Activated CD4-positive, CD25-positive, alpha-beta regulatory T cell treated with anti-CD3 and anti-CD28 coated beads, Interleukin-2, amount 50 U/mL, for 24 hours (primary cell): ENCODE measurements around the gene ZNF181.
A peak's percentile ranks its signal among the peaks of the same experiment; 100 is the strongest.

ENCODE experiments used
- ATAC-seq, 2 donors: fragments of 150-1000 bp; cut with Tn5 transposase; one replicate each; pipeline ENCODE4 v1.10.0; 2021; ENCODE audit warnings: mild to moderate bottlenecking in 1 of 2, moderate library complexity in 1 of 2

The ZNF181 gene

GRCh38 chr19:34759218-34759917 is 25.3 kb downstream of the ZNF181 start:
- ATAC-seq = no peak

- no peak for ATAC-seq
These were observed 32.3 kb downstream of the ZNF181 start for GRCh38 chr19:34766386-34766785.

- ATAC-seq = no peak
These were observed 33.9 kb downstream of the ZNF181 start for GRCh38 chr19:34767951-34768350.

- ATAC-seq = peak; percentile 99
These were observed 38.9 kb downstream of the ZNF181 start, which contains the start of gene ZNF599 for GRCh38 chr19:34772697-34773554. Gene ZNF599, minus strand, starts transcription at chr19:34773215. Its CDS starts 374 bp downstream, at chr19:34772841.

GRCh38 chr19:34773555-34773864 is 39.5 kb downstream of the ZNF181 start:
- no peak for ATAC-seq

- no peak for ATAC-seq
These were observed 40.8 kb downstream of the ZNF181 start for GRCh38 chr19:34774857-34775256.

GRCh38 chr19:34778342-34778741 is 44.3 kb downstream of the ZNF181 start:
- no peak for ATAC-seq

- no peak for ATAC-seq
These were observed 45.6 kb downstream of the ZNF181 start for GRCh38 chr19:34779652-34780051.

GRCh38 chr19:34786236-34786635 is 52.2 kb downstream of the ZNF181 start:
- no peak for ATAC-seq

- no peak for ATAC-seq
These were observed 53.2 kb downstream of the ZNF181 start for GRCh38 chr19:34787059-34787824.

GRCh38 chr19:34788074-34788473 is 54.0 kb downstream of the ZNF181 start:
- ATAC-seq = no peak

GRCh38 chr19:34793565-34793964 is 59.5 kb downstream of the ZNF181 start:
- no peak for ATAC-seq

- no peak for ATAC-seq
These were observed 60.3 kb downstream of the ZNF181 start for GRCh38 chr19:34794066-34794960.
